DMS153 treated with DMSO at 0.1 percent for 48 hours (cell line): ENCODE results near the gene IL1R2.
"Not testable (repeated sequence)": the region's sequence is repeated elsewhere in the genome, so short reads cannot be mapped to it uniquely, and the experiment has no call there.

ENCODE experiments used
- DNase-seq: peaks from one replicate; lab custom pipeline; 2025; ENCODE audit not compliant: unreplicated experiment; lab: John Stamatoyannopoulos, UW

Gene IL1R2

DNA sequence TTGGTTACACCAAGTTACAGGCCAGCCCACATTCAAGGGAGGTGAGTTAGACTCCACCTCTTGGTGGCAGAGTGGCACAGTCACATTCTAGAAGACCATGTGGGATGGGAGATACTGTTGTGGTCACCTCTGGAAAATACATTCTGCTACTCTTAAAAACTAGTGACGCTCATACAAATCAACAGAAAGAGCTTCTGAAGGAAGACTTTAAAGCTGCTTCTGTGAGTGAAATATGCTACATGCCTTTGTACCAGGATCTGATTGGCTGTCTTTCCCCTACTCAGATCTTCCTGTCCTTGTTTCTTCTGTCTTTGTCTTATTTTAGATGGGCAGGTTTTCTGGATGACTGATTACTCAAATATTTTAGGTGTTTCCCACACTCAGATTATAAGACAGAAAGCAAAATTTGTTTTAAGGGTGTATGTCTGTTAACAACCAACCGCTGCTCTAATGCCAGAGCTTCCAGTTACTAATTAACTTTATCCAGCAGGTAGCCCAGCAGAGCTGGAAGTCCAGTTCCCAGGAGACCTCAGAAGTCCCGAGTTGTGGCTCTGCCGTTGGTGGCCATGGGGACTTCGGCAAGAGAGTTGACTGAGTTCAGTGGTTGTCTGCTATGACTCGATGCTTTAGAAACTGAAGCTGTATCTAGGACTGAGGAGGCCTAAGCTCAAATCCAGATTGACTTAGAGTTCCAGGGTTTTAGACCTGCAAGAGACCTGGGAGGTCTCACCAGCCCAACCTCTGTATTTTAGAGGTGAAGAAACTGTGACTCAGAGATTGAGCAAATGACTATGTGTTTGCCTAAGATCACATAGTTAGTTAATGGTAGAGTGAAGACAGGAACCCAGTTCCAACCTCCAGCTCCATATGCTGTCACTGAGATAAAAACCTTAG is 7.4 kb downstream of the IL1R2 start:
- DNase-seq: no peak

DNA sequence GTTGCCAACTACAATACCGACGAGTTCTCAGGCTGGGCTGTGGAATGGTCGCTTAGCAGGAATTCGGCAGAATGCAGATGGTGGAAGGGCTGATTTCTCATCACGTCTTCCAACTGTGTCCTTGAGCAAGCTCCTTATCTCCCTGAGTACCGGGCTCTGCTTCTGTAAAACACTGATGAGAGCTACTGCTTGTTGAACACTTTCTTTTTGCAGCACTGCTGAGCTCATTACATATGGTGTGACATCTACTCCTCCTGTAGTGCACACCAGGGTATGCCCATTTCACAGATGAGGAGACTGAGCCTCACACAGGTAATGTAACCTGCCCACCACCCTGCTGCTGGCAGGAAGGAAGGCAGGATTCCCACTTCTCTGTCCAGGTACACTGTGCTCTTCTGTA is 8.3 kb downstream of the IL1R2 start:
- DNase-seq: no peak

DNA sequence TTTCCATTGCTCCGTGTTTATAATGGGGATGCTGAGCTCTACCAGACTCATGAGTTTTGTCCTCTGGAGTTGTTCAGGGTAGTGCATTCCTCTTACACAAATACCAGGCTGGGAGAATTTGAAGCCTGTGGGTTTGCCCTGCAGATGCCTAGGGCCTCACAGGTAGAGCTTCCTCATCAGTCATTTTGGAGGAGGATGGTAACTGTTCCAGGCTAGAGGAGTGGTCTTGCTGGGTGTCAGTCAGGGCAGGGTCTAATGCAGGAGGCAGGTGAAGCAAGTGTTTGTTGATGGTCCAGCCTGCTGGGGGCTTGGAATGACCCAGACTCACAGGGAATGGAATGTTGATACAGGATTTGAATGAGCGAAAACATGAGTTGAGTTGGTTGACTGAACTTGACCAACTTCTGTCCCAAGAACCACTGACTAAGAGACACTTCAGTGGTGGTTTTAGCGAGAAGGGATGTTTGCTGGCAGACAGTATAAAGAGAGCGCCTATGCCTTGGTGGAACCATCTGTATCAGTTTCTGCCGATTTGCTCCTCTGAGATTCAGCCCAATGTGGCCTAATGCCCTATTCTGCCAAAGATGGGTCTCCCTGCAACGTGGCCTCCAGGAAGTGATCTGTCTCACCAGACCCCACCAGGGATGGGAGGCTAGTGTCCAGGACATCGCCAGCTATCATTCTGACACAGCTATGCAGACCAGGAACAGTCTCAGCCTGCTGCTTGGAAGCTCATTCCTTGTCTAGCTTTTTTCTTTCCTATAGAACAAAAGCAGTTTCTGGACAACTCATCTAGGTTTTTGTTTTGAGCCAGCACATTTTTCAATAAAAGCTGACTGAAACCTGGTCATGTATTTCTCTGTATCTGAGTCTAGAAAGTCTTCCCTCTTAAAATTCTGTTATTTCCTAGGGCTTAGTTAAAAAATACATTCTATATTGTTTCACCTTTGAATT is 9.3 kb downstream of the IL1R2 start:
- DNase-seq: no peak

DNA sequence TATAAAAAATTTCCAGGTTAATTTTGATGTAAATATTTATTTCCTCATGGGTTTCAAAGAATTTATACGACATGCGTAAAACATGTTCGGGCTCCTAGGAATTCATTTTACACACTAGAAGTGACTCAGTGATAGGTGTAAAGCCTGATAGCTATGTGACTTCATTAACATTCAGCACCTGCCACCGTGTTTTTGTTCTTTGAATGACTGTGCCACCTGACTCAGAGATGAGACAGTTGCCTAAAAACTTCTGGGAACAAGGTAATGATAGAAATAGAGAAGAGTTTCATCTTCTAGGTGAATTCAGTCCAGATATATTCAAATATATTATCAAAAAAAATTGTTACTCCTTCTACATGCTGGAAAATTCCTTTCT is 10.0 kb downstream of the IL1R2 start:
- DNase-seq: no peak

DNA sequence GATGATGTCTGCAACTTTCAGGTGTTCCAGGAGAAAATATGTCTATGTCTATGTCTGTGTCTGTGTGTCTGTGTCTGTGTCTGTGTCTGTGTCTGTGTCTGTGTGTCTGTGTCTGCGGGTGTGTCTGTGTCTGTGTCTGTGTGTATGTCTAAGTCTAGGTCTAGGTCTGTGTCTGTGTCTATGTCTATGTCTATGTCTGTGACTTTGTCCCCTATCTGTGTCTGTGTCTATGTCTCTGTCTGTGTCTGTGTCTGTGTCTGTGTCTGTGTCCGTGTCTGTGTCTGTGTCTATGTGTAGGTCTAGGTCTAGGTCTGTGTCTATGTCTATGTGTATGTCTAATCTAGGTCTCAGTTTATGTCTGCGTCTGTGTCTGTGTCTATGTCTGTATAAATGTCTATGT is 10.5 kb downstream of the IL1R2 start:
- DNase-seq: no peak

DNA sequence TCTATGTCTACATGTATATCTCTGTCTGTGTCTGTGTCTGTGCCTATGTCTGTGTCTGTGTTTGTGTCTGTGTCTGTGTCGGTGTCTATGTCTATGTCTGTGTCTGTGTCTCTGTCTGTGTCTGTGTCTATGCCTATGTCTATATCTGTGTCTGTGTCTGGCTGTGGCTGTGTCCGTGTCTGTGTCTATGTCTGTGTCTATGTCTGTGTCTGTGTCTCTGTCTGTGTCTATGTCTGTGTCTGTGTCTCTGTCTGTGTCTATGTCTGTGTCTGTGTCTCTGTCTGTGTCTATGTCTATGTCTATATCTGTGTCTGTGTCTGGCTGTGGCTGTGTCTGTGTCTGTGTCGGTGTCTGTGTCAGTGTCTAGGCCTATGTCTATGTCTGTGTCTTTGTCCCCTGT is 11.1 kb downstream of the IL1R2 start:
- not testable (repeated sequence) for DNase-seq

DNA sequence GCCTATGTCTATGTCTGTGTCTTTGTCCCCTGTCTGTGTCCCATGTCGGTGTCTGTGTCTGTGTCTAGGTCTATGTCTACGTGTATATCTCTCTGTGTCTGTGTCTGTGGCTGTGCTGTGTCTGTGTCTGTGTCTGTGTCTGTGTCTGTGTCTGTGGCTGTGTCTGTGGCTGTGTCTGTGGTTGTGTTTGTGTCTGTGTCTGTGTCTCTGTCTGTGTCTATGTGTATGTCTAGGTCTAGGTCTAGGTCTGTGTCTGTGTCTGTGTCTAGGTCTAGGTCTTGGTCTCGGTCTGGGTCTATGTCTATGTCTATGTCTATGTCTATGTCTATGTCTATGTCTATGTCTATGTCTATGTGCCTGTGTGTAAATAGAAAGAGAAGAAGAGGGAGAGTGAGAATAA is 11.9 kb downstream of the IL1R2 start:
- no peak for DNase-seq

DNA sequence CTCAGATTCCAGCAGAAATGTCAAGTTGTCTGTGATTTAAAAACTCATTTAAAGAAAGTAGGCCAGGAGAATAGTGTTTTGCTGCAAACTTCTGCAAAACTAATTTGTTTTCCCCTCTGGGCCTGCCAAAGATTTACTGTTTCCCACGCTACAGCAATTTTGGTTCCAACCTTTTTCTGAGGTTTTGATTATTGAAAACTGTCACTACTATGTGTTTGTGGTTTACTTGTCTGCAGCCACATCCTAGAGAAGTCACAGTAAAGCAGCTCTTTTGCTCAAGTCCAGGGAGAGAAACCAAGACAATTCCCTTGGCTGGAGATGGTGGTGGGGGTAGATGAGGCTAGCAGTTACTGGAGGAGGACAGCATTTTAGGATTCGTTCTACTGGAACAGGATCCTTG is 12.8 kb downstream of the IL1R2 start:
- DNase-seq: no peak

DNA sequence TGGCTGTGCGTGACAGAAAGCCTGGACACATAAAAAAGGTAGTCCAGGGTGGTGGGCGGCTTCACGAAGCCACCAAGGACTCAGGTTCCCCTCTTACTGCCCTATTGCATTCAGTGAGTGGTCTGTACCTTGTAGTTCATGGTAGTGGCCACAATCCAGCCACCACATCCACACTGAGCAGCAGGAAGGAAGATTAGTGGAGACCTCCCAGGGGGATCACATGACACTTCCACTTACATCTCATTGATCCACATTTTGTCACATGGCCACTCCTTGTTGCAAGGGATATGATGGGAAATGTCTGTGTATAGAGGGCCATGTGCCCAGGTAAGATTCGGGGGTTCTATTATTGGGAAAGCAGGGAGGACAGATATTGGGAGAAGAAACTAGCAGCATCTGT is 13.7 kb downstream of the IL1R2 start:
- DNase-seq: no peak

DNA sequence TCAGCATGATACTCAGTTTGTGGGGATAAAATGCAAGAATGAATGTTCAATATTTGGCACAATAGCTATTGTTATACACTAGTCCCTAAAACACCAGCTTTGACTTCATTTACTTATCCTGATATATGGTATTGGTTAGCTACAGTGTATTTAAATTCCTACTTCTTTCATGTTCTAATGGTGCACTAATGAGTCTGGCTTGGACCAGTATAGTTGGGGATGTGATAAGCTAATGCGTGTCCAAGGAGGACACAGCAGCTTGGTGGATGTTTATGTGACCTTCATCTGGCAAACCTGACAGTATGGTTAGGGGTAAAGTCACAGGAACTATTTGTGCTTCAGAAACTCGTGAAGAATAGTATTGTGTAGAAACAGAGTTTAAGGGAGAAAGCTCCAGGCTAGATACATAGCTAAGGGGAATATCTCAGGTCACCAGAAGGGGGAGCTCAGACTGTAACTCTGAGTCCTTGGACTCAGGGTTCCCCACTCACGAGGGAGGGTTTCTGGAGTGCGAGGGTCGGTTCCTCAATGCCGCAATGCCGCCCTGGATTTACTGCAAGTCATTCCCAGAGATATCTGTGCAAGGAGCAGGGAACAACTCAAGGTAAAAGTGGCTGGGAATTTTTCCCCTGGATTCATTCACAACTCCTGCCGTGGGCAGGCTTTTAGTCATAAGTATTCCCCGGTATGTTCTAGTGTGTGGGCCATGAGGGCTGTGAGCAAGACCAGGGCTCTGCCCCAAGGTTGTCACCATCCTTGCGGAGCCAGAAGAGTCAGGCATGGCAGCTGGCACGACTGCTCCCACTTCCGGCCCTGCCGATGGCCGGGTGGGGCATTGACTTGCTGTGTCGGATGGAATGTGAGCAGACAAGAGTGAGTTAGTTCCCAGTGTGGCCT is 14.5 kb downstream of the IL1R2 start:
- no peak for DNase-seq

DNA sequence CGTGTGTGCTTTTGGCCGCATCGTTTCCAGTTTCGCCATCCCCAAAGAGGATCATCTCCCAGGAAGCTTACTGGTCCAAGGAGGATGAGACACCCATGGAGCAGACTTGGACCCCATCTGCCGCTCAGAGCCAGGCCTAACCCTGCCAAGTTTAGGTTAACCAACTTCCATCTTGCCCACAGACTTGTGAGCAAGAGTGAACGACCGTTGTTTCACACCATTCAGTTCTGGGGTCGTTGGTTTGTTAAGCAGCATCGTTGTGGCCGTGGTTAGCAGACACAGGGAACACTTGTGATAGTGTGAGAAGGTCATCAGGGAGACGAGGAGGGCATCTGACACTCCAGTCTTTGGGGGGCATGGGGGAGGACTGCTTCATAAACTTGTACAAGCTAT is 15.1 kb downstream of the IL1R2 start:
- no peak for DNase-seq

DNA sequence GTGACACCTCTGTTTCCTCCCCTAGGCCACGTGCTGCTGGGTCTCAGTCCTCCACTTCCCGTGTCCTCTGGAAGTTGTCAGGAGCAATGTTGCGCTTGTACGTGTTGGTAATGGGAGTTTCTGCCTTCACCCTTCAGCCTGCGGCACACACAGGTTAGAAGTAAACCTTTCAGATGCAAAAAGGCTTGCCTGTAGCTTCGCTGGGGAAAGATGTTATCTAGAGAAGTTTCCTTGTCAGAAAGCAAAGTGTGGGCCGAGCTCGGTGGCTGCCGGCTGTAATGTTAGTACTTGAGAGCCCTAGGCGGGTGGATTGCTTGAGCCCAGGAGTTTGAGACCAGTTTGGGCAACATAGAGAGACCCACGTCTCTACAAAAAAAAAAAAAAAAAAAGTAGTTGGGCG is 16.7 kb downstream of the IL1R2 start:
- DNase-seq: no peak

DNA sequence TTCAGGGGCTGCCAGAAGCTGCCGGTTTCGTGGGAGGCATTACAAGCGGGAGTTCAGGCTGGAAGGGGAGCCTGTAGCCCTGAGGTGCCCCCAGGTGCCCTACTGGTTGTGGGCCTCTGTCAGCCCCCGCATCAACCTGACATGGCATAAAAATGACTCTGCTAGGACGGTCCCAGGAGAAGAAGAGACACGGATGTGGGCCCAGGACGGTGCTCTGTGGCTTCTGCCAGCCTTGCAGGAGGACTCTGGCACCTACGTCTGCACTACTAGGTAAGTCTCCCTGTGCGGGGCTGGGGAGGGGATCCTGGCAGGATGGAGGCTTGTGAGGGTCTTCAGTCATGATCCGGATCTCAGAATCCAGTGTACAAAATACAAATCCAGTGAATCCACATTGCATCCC is 17.8 kb downstream of the IL1R2 start:
- DNase-seq: no peak

DNA sequence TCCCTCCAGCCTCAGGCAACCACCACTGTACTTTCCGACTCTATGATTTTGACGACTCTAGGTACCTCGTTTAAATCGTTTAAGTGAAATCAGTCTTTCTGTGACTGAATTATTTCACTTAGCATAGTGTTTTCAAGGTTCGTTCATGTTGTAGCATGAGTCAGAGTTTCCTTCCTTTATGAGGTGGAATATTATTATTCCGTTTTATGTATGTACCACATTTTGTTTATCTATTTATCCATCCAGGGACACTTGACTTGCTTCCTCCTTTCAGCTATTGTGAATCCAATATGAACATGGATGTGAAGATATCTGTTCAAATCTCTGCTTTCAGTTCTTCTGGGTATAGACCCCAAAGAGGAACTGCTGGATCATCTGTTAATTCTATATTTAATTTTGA is 19.1 kb downstream of the IL1R2 start:
- no peak for DNase-seq

DNA sequence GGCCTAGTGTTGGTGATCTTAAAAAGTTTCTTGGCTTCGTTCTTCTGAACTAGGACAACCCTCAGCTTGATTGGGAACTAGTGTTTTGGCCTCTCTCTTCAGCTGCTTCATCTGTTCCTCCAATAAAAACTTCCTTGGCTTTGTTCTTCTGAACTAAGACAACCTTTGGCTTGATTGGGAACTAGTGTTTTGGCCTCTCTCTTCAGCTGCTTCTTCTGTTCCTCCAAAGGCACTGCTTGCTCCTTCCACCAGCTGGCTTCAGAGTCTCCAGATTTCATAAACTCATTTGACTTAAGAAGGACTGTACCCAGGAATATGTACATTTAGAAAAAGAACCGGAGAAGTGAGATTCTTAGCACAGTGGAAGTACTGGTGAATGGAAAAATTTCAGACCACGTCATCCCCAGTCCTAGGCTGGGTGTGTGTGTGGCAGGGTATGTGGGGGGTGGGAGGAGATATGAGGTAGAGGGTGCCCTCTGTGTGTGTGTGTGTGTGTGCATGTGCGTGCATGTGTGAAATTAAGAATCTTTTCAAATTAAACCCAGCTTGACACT is 20.4 kb downstream of the IL1R2 start:
- no peak for DNase-seq

DNA sequence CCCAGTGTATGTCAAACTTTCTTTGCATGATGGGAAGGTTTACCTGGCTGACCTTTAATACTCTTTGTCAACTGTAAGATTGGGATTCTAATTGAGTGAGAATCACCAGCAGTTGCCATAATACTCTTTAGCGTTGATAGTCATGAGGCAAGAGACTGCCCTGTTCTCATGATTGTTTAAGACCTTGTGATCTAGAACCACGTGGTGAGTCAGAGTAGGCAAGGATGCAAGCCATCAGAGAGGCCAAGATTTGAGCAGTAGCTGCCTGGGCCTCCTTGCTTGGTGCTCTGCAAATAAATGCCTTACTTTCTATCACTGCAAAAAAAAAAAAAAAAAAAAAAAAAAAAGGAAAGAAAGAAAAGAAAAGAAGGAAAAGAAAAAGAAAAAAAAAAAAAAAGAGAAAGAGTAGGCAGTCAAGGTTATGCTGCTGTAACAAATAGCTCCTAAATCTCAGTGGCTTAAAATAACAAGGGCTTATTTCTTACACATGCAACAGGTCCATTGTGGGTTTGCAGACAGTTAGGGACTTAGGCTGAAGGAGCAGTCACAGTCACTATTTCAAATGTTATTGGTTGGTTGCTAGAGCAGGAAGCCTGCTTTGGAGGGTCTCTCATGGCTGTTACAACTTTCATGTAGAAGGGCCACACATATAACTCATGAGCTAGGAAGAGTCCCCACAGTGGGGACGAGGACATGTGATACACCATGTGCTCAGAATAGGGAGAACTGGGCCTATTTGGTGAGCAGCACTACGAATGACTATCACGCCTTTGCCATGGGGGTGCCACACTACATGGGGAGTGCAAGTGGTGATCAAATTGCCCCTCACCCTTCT is 21.7 kb downstream of the IL1R2 start:
- DNase-seq: no peak

DNA sequence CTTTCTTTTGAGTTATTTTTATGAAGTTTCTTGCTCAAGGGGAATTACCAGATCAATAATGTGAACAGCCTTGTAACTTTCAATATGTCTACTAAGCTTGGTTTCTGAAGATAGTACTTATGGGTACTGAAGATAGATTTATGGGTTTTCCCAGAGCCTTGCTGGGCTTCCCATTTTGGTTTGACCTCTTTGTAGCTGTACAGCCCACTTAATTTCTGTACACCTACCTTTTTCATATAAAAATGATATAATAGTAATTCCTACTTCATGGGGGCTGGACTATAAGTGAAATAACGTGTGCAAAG is 22.2 kb downstream of the IL1R2 start:
- DNase-seq: no peak

DNA sequence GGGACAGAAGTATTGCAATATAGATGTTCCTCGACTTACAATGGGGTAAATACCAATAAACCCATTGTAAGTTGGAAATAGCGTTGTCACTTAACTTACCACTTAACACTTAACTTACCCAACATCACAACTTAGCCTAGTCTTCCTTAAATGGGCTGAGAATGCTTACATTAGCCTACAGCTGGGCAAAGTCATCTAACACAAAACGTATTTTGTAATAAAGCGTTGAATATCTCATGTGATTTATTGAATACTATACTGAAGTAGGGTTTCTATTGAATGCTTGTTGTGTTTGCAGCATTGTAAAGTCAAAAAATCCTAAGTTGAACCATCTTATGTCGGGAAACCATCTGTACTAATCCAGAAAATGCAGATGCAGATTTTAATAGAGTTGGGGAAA is 23.6 kb downstream of the IL1R2 start:
- DNase-seq: no peak

DNA sequence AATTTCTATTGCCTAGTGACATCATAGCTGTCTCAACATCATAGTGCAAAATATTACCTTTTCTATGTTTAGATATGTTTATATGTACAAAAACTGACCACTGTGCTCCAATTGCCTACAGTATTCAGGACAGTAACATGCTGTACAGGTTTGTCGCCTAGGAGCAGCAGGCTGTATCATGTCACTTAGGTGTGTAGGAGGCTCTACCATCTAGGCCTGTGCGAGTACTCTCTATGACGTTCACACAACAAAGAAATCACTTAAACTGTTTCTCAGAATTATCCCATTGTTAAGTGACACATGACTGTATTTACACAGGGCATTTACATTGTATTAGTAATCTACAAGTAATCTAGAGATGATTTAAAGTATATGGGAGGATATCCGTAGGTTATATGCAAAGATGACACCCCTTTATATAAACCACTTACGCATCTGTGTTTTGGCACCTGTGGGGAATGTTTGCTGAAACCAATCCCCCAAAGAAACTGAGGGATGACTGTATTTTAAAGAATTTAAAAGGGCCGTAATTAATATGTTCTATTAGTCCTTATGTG is 24.7 kb downstream of the IL1R2 start:
- DNase-seq: no peak
